ENCODE data around the gene PSTPIP2. TPM values are rescaled to one million over a fixed set of nuclear protein-coding genes. Genes with fewer than 3 reads are reported as not detected.

The PSTPIP2 gene
- total and polyA plus RNA-seq, 2 experiments from 2014 or later: 1.4 to 2.6 TPM

GRCh38 chr18:46001074-46001473 lies 71.0 kb downstream of the PSTPIP2 start:
- H3K27me3 ChIP-seq (ENCODE audit: insufficient read depth): no peaks in the 10 kb centered on the region
- H3K9me2 ChIP-seq (ENCODE audit: insufficient read depth): no peaks in the 10 kb centered on the region
- H3K4me1 ChIP-seq (ENCODE audit: insufficient read depth): peaks cover 8% of the 10 kb centered on the region
- no peak overlapping the region for H3K4me3 ChIP-seq
- H3K36me3 Mint-ChIP-seq (ENCODE audit: low read depth): no peaks in the 10 kb centered on the region
- no peaks in the 10 kb centered on the region for H4K20me1 ChIP-seq (replicated peaks; ENCODE audit: insufficient read depth)
- H3K27ac ChIP-seq (ENCODE audit: low read depth): no peak overlapping the region
- TF ChIP-seq ZNF114 (CRISPR knock-in tag; IDR thresholded peaks at IDR 0.05) (no peak), CREB1 (CRISPR knock-in tag; IDR thresholded peaks at IDR 0.05; ENCODE audit: low read depth) (no peak), POLR2AphosphoS5 (IDR thresholded peaks at IDR 0.05; ENCODE audit: low read depth) (no peak), JUNB (IDR thresholded peaks at IDR 0.05; ENCODE audit: unreplicated experiment) (no peak)
- TF ChIP-seq, protein P1, sequence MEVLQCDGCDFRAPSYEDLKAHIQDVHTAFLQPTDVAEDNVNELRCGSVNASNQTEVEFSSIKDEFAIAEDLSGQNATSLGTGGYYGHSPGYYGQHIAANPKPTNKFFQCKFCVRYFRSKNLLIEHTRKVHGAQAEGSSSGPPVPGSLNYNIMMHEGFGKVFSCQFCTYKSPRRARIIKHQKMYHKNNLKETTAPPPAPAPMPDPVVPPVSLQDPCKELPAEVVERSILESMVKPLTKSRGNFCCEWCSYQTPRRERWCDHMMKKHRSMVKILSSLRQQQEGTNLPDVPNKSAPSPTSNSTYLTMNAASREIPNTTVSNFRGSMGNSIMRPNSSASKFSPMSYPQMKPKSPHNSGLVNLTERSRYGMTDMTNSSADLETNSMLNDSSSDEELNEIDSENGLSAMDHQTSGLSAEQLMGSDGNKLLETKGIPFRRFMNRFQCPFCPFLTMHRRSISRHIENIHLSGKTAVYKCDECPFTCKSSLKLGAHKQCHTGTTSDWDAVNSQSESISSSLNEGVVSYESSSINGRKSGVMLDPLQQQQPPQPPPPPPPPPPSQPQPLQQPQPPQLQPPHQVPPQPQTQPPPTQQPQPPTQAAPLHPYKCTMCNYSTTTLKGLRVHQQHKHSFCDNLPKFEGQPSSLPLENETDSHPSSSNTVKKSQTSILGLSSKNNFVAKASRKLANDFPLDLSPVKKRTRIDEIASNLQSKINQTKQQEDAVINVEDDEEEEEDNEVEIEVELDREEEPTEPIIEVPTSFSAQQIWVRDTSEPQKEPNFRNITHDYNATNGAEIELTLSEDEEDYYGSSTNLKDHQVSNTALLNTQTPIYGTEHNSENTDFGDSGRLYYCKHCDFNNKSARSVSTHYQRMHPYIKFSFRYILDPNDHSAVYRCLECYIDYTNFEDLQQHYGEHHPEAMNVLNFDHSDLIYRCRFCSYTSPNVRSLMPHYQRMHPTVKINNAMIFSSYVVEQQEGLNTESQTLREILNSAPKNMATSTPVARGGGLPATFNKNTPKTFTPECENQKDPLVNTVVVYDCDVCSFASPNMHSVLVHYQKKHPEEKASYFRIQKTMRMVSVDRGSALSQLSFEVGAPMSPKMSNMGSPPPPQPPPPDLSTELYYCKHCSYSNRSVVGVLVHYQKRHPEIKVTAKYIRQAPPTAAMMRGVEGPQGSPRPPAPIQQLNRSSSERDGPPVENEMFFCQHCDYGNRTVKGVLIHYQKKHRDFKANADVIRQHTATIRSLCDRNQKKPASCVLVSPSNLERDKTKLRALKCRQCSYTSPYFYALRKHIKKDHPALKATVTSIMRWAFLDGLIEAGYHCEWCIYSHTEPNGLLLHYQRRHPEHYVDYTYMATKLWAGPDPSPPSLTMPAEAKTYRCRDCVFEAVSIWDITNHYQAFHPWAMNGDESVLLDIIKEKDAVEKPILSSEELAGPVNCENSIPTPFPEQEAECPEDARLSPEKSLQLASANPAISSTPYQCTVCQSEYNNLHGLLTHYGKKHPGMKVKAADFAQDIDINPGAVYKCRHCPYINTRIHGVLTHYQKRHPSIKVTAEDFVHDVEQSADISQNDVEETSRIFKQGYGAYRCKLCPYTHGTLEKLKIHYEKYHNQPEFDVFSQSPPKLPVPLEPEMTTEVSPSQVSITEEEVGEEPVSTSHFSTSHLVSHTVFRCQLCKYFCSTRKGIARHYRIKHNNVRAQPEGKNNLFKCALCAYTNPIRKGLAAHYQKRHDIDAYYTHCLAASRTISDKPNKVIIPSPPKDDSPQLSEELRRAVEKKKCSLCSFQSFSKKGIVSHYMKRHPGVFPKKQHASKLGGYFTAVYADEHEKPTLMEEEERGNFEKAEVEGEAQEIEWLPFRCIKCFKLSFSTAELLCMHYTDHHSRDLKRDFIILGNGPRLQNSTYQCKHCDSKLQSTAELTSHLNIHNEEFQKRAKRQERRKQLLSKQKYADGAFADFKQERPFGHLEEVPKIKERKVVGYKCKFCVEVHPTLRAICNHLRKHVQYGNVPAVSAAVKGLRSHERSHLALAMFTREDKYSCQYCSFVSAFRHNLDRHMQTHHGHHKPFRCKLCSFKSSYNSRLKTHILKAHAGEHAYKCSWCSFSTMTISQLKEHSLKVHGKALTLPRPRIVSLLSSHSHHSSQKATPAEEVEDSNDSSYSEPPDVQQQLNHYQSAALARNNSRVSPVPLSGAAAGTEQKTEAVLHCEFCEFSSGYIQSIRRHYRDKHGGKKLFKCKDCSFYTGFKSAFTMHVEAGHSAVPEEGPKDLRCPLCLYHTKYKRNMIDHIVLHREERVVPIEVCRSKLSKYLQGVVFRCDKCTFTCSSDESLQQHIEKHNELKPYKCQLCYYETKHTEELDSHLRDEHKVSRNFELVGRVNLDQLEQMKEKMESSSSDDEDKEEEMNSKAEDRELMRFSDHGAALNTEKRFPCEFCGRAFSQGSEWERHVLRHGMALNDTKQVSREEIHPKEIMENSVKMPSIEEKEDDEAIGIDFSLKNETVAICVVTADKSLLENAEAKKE (CRISPR knock-in tag; IDR thresholded peaks at IDR 0.05): no peak
- TF ChIP-seq, protein P2, sequence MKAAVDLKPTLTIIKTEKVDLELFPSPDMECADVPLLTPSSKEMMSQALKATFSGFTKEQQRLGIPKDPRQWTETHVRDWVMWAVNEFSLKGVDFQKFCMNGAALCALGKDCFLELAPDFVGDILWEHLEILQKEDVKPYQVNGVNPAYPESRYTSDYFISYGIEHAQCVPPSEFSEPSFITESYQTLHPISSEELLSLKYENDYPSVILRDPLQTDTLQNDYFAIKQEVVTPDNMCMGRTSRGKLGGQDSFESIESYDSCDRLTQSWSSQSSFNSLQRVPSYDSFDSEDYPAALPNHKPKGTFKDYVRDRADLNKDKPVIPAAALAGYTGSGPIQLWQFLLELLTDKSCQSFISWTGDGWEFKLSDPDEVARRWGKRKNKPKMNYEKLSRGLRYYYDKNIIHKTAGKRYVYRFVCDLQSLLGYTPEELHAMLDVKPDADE (IDR thresholded peaks at IDR 0.05): no peak
- H3K4me2 ChIP-seq: no peak overlapping the region
- ATAC-seq: no peak
- H3F3A ChIP-seq (replicated peaks; ENCODE audit: low read depth): no peaks in the 10 kb centered on the region
- H3K36me3 ChIP-seq (ENCODE audit: insufficient read depth): no peaks in the 10 kb centered on the region
- H3K79me2 ChIP-seq (replicated peaks; ENCODE audit: insufficient read depth): no peaks in the 10 kb centered on the region
- H3K27ac Mint-ChIP-seq: no peak overlapping the region
- H3K4me3 Mint-ChIP-seq: no peak overlapping the region
- H3K4me1 Mint-ChIP-seq: peaks cover 14% of the 10 kb centered on the region
- no peaks in the 10 kb centered on the region for H3K27me3 Mint-ChIP-seq (ENCODE audit: insufficient read depth, low read depth, poor library complexity)
- no peak overlapping the region for H2AFZ ChIP-seq
- peaks cover 8% of the 10 kb centered on the region; the same call in 2 of the 3 replicates for H3K9me3 Mint-ChIP-seq
- DNase-seq (ENCODE audit: low spot score): no peak
